Fibroblast of lung (primary cell): ENCODE results near the gene CCDC138. TPM values are rescaled to one million over a fixed set of nuclear protein-coding genes. Genes with fewer than 3 reads are reported as not detected.

ENCODE experiments used
- DNase-seq, 2 donors: peaks; one replicate each; pipeline versions ENCODE4 v3.0.0 to v3.0.0-alpha.2; 2010; ENCODE audit warnings: low read depth in 2 of 2
- H2AFZ ChIP-seq: 2 replicates; pipeline ENCODE4 v1.5.1; 2012; ENCODE audit warnings: low read length, control low read depth, inconsistent platforms
- H3K27ac ChIP-seq: 2 replicates; pipeline ENCODE4 v1.5.1; 2011; ENCODE audit warnings: low read length, control low read depth; ENCODE audit not compliant: insufficient read depth
- H3K27me3 ChIP-seq: 2 replicates; pipeline ENCODE4 v1.5.1; 2011; ENCODE audit warnings: mild to moderate bottlenecking, low read length; ENCODE audit not compliant: control insufficient read depth, insufficient read depth
- H3K36me3 ChIP-seq: 2 replicates; pipeline ENCODE4 v1.5.1; 2011; ENCODE audit warnings: low read length; ENCODE audit not compliant: control insufficient read depth, insufficient read depth
- H3K4me1 ChIP-seq: 2 replicates; pipeline ENCODE4 v1.5.1; 2011; ENCODE audit warnings: low read length; ENCODE audit not compliant: control insufficient read depth, insufficient read depth; ENCODE audit errors: extremely low read depth
- H3K4me2 ChIP-seq: 2 replicates; pipeline ENCODE4 v1.5.1; 2011; ENCODE audit warnings: low read length, control low read depth; ENCODE audit not compliant: insufficient read depth; ENCODE audit errors: extremely low read depth
- H3K4me3 ChIP-seq, 4 experiments: fragments of 200-600 bp in 1 of 4; sonication (generic) in 1 of 4; replicated peaks in 1 of 4; 2 replicates each; pipeline ENCODE4 v1.5.1; 2011 to 2016; ENCODE audit warnings: low read length in 4 of 4, low read depth in 3 of 4, mild to moderate bottlenecking in 3 of 4, control low read depth in 2 of 4, inconsistent platforms in 1 of 4, mixed read lengths in 1 of 4; ENCODE audit not compliant: insufficient read depth in 1 of 4; ENCODE audit errors: control extremely low read depth in 1 of 4
- H3K79me2 ChIP-seq: 2 replicates; pipeline ENCODE4 v1.5.1; 2012; ENCODE audit warnings: mild to moderate bottlenecking, low read length, inconsistent platforms; ENCODE audit not compliant: control insufficient read depth, insufficient read depth
- H3K9ac ChIP-seq: 2 replicates; pipeline ENCODE4 v1.5.1; 2011; ENCODE audit warnings: mild to moderate bottlenecking, low read length, control low read depth; ENCODE audit not compliant: insufficient read depth
- H3K9me3 ChIP-seq: 2 replicates; pipeline ENCODE4 v1.5.1; 2012; ENCODE audit warnings: low read depth, low read length; ENCODE audit not compliant: control insufficient read depth, insufficient read depth
- H4K20me1 ChIP-seq: 2 replicates; pipeline ENCODE4 v1.5.1; 2011; ENCODE audit warnings: low read length; ENCODE audit not compliant: control insufficient read depth, insufficient read depth; ENCODE audit errors: extremely low read depth
- EZH2 ChIP-seq: IDR thresholded peaks from 2 replicates; pipeline ENCODE4 v1.5.1; 2012; ENCODE audit warnings: low read length, control low read depth, mild to moderate bottlenecking; ENCODE audit errors: missing control alignments
- polyA plus RNA-seq, 2 donors: library from polyadenylated mRNA; depleted of rRNA in 1 of 2; stranded (reverse) in 1 of 2; unstranded in 1 of 2; fragments of >200 nt; gene quantifications; 2 replicates each; pipeline ENCODE4 v1.2.1, GENCODE V29; 2011 to 2012; ENCODE audit warnings: missing spikeins in 1 of 2
- total RNA-seq: library from RNA; depleted of rRNA; stranded (reverse); fragments of >200 nt; gene quantifications from 2 replicates; pipeline ENCODE4 v1.2.1, GENCODE V29; 2014
- TF ChIP-seq, protein P1 (sequence below), 2 donors: IDR thresholded peaks in 1 of 2; conservative IDR thresholded peaks in 1 of 2; 1 replicate in 1 of 2; 2 replicates in 1 of 2; pipeline ENCODE4 v1.5.1; 2011 to 2012; ENCODE audit warnings: low read length in 2 of 2, control low read depth in 1 of 2, inconsistent platforms in 1 of 2, low read depth in 1 of 2, mild to moderate bottlenecking in 1 of 2

The CCDC138 gene
- total and polyA plus RNA-seq, 2 donors (not counting 1 experiment from before 2014, with no cell fraction given), result 1.7 to 3.3 TPM

DNA sequence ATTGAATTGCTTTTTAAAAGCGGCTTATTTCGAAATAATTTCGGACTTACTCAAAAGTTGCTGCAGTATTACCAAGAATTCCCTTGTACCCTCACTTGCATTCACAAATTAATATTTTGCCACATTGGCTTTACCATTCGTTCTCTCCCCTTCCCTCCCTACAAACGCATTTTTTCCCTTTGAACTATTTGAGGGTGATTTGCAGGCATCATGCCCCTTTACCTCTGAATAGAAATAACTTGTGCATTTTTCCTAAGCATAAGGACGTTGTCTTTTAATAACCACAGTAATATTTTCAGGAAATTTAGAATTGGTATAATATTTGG, 608 bp downstream of the CCDC138 start:
- H2AFZ ChIP-seq, result no peak overlapping the region

DNA sequence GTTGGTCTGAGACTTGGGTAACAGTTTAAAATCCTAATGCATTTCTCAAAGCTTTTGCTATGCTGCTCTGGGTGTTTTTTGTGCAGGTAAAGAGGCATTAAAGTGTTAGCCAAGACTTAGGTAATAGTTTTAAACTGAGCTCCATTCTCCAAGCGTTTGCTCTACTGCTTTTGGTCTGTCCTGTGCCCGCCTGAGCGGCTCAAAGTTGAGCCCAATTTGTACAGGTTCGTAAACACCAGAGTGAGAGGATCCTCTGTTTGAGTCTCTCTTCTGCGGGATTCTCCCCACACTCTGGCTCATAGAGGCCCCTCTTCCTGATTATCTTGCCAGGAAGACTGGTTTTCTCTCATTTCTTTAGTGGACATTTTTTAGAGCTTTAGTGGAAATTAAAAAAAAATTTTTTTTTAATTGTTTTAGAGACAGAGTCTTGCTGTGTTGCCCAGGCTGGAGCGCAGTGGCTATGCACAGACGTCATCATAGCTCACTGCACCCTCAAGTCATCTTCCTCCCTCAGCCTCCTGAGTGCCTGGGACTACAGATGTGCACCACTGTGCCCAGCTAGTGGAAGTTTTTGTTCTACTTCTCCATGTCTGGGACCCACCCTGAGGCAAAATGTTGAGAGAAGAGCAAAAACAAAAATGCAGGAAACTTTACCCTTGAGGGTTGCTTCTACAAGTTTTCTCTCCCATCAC, 16.6 kb downstream of the CCDC138 start:
- Histone ChIP-seq H3K4me3 (no peak overlapping the region), H3K9me3 (no peaks in the 10 kb centered on the region), H3K4me2 (no peak overlapping the region), H4K20me1 (no peaks in the 10 kb centered on the region), H3K4me1 (no peaks in the 10 kb centered on the region), H3K79me2 (no peaks in the 10 kb centered on the region), H3K9ac (no peak overlapping the region), H3K36me3 (no peaks in the 10 kb centered on the region), H3K27me3 (no peaks in the 10 kb centered on the region), H3K27ac (no peak overlapping the region), H2AFZ (no peak overlapping the region)
- no peak for TF ChIP-seq EZH2
- TF ChIP-seq, protein P1, sequence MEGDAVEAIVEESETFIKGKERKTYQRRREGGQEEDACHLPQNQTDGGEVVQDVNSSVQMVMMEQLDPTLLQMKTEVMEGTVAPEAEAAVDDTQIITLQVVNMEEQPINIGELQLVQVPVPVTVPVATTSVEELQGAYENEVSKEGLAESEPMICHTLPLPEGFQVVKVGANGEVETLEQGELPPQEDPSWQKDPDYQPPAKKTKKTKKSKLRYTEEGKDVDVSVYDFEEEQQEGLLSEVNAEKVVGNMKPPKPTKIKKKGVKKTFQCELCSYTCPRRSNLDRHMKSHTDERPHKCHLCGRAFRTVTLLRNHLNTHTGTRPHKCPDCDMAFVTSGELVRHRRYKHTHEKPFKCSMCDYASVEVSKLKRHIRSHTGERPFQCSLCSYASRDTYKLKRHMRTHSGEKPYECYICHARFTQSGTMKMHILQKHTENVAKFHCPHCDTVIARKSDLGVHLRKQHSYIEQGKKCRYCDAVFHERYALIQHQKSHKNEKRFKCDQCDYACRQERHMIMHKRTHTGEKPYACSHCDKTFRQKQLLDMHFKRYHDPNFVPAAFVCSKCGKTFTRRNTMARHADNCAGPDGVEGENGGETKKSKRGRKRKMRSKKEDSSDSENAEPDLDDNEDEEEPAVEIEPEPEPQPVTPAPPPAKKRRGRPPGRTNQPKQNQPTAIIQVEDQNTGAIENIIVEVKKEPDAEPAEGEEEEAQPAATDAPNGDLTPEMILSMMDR (conservative IDR thresholded peaks at IDR 0.05 in 1 of 2, IDR thresholded peaks at IDR 0.05 in 1 of 2; ENCODE audit: low read depth in 1 of 2, low read length in 2 of 2), result no peak
- no peak for DNase-seq

More for the DNA sequence above, 608 bp downstream of the CCDC138 start:
- H3K4me2 ChIP-seq, result peak overlapping the region; percentile 74
- H4K20me1 ChIP-seq, result no peaks in the 10 kb centered on the region
- TF ChIP-seq, protein P1 (conservative IDR thresholded peaks at IDR 0.05 in 1 of 2, IDR thresholded peaks at IDR 0.05 in 1 of 2; ENCODE audit: low read depth in 1 of 2, low read length in 2 of 2), result no peak
- no peak for TF ChIP-seq EZH2
- DNase-seq, result no peak
- peak overlapping the region; percentile 80 for H3K27ac ChIP-seq
- no peaks in the 10 kb centered on the region for H3K27me3 ChIP-seq
- no peaks in the 10 kb centered on the region for H3K4me1 ChIP-seq
- no peaks in the 10 kb centered on the region for H3K9me3 ChIP-seq
- peak overlapping the region; percentile 79 for H3K9ac ChIP-seq
- peak overlapping the region; percentile 49 to 81 (median 70) for H3K4me3 ChIP-seq
- peaks cover 4% of the 10 kb centered on the region for H3K79me2 ChIP-seq
- peaks cover 2% of the 10 kb centered on the region for H3K36me3 ChIP-seq

DNA sequence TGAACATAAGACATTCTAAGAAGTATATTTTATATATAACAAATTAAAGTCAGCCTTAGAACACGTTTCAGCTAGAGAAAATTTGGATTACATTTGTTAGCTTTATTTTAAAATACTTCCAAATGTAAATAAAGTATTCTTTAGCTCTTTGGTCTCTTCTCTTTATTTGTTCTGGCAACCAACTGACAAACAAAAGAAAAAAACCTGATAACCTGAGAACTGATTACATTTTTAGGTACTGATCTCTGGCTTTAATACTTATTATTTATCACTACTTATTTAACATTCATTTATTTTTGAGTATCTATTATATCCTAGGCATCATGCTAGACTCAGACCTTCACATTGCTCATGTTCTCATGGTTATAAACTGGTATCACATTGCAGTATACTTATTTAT, 18.5 kb downstream of the CCDC138 start:
- DNase-seq, result no peak
- Histone ChIP-seq H3K4me1 (no peaks in the 10 kb centered on the region), H4K20me1 (no peaks in the 10 kb centered on the region), H3K9ac (no peak overlapping the region), H3K4me2 (no peak overlapping the region), H3K9me3 (no peaks in the 10 kb centered on the region), H3K27me3 (no peaks in the 10 kb centered on the region), H3K36me3 (no peaks in the 10 kb centered on the region), H3K79me2 (no peaks in the 10 kb centered on the region), H2AFZ (no peak overlapping the region), H3K27ac (no peak overlapping the region), H3K4me3 (no peak overlapping the region)
- TF ChIP-seq EZH2, result no peak
- TF ChIP-seq, protein P1 (conservative IDR thresholded peaks at IDR 0.05 in 1 of 2, IDR thresholded peaks at IDR 0.05 in 1 of 2; ENCODE audit: low read depth in 1 of 2, low read length in 2 of 2), result no peak
